OCI-LY7 (cell line): ENCODE results near the gene SAE1. TPM values are rescaled to one million over a fixed set of nuclear protein-coding genes. Genes with fewer than 3 reads are reported as not detected.

Source experiments
- BruUV-seq: library from RNA; stranded (reverse); fragments of 400-500 nt; replicated peaks from 2 replicates; lab custom pipeline; 2021; lab: Mats Ljungman, UMichigan
- CTCF ChIA-PET: fragments of 300-600 bp; sonication (Branson Sonifier 250); formaldehyde crosslinking; loops from one replicate; lab custom pipeline; 2022; ENCODE audit warnings: antibody characterized with exemption; ENCODE audit not compliant: unreplicated experiment; lab: Charles Lee
- POLR2A ChIA-PET: fragments of 300-600 bp; sonication (Branson Sonifier 250); formaldehyde crosslinking; loops from one replicate; lab custom pipeline; 2022; ENCODE audit warnings: antibody characterized with exemption; lab: Charles Lee
- DNase-seq: peaks from one replicate; pipeline ENCODE4 v3.0.0-alpha.2; 2015; ENCODE audit warnings: low spot score
- H2AFZ ChIP-seq: fragments of 200-600 bp; sonication (generic), shearing (Covaris generic); 2 replicates; pipeline ENCODE4 v1.6.1; 2014; ENCODE audit warnings: mild to moderate bottlenecking, antibody characterized with exemption, low read length, moderate library complexity
- H3K27ac ChIP-seq: fragments of 200-600 bp; sonication (generic); 2 replicates; pipeline ENCODE4 v1.5.1; 2014; ENCODE audit warnings: mixed run types, low read depth, mild to moderate bottlenecking, moderate library complexity, low read length, inconsistent platforms; ENCODE audit not compliant: poor library complexity, severe bottlenecking
- H3K36me3 ChIP-seq: fragments of 200-600 bp; sonication (generic); 2 replicates; pipeline ENCODE4 v1.6.1; 2014; ENCODE audit warnings: mild to moderate bottlenecking, antibody characterized with exemption, low read length, moderate library complexity, mixed read lengths; ENCODE audit not compliant: insufficient read depth
- H3K4me1 ChIP-seq: fragments of 200-600 bp; sonication (generic); 2 replicates; pipeline ENCODE4 v1.5.1; 2014; ENCODE audit warnings: mild to moderate bottlenecking, low read length; ENCODE audit not compliant: insufficient read depth, poor library complexity, severe bottlenecking
- H3K4me2 ChIP-seq: fragments of 200-600 bp; sonication (generic); 2 replicates; pipeline ENCODE4 v1.6.1; 2014; ENCODE audit warnings: mild to moderate bottlenecking, low read length
- H3K4me3 ChIP-seq: fragments of 200-600 bp; sonication (generic); 2 replicates; pipeline ENCODE4 v1.5.1; 2014; ENCODE audit warnings: mild to moderate bottlenecking, low read depth, low read length; ENCODE audit not compliant: poor library complexity, severe bottlenecking
- H3K79me2 ChIP-seq: fragments of 200-600 bp; sonication (generic); 2 replicates; pipeline ENCODE4 v1.6.1; 2016; ENCODE audit warnings: low read depth, mild to moderate bottlenecking, low read length, moderate library complexity, mixed read lengths; ENCODE audit not compliant: insufficient read depth
- H3K9me2 ChIP-seq: fragments of 200-600 bp; sonication (generic); 2 replicates; pipeline ENCODE4 v1.6.1; 2016; ENCODE audit warnings: mild to moderate bottlenecking, low read length, mixed read lengths; ENCODE audit not compliant: insufficient read depth
- H3K9me3 ChIP-seq: fragments of 200-600 bp; sonication (generic); 2 replicates; pipeline ENCODE4 v1.6.1; 2014; ENCODE audit warnings: mild to moderate bottlenecking, mixed run types, low read length, mixed read lengths
- H4K20me1 ChIP-seq: fragments of 200-600 bp; sonication (generic); 2 replicates; pipeline ENCODE4 v1.6.1; 2014; ENCODE audit warnings: mild to moderate bottlenecking, antibody characterized with exemption, low read length, moderate library complexity, mixed read lengths; ENCODE audit not compliant: insufficient read depth
- EZH2phosphoT487 ChIP-seq: fragments of 200-600 bp; sonication (generic); IDR thresholded peaks from 2 replicates; pipeline ENCODE4 v1.6.1; 2018; ENCODE audit warnings: low read depth, borderline replicate concordance, mild to moderate bottlenecking, mixed run types, antibody characterized with exemption, low read length, moderate library complexity, mixed read lengths
- intact Hi-C: fragments of 100-400 bp; cut with micrococcal nuclease; formaldehyde crosslinking; loops from one replicate; pipeline ENCODE4 v1.10.0; 2022; ENCODE audit not compliant: unreplicated experiment
- total RNA-seq, 2 experiments: library from RNA; depleted of rRNA in 1 of 2; stranded (reverse); fragments of >200 nt in 1 of 2; shearing (Covaris generic) in 1 of 2; gene quantifications; 2 replicates each; pipeline ENCODE4 v1.2.3, GENCODE V29; 2014 to 2022
- TF ChIP-seq, protein P1 (sequence below): fragments of 200-600 bp; sonication (generic); conservative IDR thresholded peaks from 2 replicates; pipeline ENCODE4 v1.5.1; 2014; ENCODE audit warnings: mild to moderate bottlenecking, antibody characterized with exemption, low read length, moderate library complexity, mixed read lengths

The SAE1 gene
- total RNA-seq, 2 experiments from 2014 or later = 144 to 165 TPM

DNA sequence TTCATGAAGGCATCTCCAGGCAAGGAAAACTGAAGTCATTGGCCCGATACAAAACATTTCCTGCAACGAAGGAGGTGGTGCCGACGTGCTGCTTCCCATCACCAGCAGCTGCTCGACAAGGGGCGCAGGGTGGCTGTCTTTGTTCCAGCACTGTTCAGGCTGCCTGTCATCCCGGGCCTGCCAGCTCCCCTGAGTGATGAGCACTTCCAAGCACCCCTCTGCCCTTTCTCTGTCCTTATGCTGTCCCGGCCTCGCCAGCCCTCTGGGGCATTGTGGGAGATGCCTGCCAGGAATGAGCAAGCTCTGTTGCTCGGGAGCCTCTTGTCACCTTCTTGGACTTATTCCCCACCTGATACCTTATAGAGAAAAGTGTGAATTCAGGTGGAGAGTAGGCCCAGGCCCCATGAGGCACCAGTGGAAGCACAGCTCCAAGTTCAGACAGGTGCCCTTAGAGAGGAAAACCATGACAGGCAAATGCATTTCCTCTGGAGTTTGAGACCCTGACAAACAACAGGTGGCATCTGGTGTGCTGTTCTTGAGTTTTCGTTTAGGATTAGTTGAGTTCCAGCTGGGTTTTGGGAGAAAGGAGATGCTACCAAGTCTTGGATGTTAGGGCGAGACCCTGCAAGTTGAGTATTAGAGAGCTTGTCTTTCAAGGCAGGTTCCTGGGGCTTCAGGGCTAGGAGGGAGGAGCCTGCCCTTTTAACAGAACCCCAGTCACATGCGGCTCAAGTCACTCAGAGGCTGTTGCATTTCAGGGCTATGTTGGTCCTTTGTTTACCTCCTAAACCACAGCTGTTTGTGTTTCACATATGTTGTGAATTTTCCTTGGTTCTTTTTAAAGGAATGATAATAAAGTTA lies 78.9 kb downstream of the SAE1 start:
- peaks cover 42% of the 10 kb centered on the region for H3K4me1 ChIP-seq
- no peak overlapping the region for H2AFZ ChIP-seq
- ChIA-PET CTCF (interaction anchor here (1.2 to 1.8 kb wide), 2 partner anchors 16 to 20 kb away, joined by 3 to 7 read pairs; no protein-coding TSS in a partner anchor), POLR2A (interaction anchor here (0.6 to 1.5 kb wide), 3 partner anchors 16 to 36 kb away, joined by 3 to 7 read pairs (median 7); no protein-coding TSS in a partner anchor)
- BruUV-seq = TSS peak; percentile 81
- no peaks in the 10 kb centered on the region for H4K20me1 ChIP-seq
- intact Hi-C loops = loop anchor here (1.0 kb wide), 2 partner anchors 17 to 35 kb away; no protein-coding TSS in a partner anchor
- H3K79me2 ChIP-seq = no peaks in the 10 kb centered on the region
- H3K4me2 ChIP-seq = peak overlapping the region; percentile 62
- no peaks in the 10 kb centered on the region for H3K9me2 ChIP-seq
- no peaks in the 10 kb centered on the region for H3K9me3 ChIP-seq
- TF ChIP-seq, protein P1, sequence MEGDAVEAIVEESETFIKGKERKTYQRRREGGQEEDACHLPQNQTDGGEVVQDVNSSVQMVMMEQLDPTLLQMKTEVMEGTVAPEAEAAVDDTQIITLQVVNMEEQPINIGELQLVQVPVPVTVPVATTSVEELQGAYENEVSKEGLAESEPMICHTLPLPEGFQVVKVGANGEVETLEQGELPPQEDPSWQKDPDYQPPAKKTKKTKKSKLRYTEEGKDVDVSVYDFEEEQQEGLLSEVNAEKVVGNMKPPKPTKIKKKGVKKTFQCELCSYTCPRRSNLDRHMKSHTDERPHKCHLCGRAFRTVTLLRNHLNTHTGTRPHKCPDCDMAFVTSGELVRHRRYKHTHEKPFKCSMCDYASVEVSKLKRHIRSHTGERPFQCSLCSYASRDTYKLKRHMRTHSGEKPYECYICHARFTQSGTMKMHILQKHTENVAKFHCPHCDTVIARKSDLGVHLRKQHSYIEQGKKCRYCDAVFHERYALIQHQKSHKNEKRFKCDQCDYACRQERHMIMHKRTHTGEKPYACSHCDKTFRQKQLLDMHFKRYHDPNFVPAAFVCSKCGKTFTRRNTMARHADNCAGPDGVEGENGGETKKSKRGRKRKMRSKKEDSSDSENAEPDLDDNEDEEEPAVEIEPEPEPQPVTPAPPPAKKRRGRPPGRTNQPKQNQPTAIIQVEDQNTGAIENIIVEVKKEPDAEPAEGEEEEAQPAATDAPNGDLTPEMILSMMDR = no peak
- no peak for TF ChIP-seq EZH2phosphoT487
- H3K27ac ChIP-seq = peak overlapping the region; percentile 74
- peak; percentile 42 for DNase-seq
- peaks cover 82% of the 10 kb centered on the region for H3K36me3 ChIP-seq
- H3K4me3 ChIP-seq = no peak overlapping the region

GRCh38 chr19:47210180-47210490 lies 79.5 kb downstream of the SAE1 start:
- Histone ChIP-seq H2AFZ (no peak overlapping the region), H3K4me2 (peak overlapping the region; percentile 62), H3K9me2 (no peaks in the 10 kb centered on the region), H3K36me3 (peaks cover 76% of the 10 kb centered on the region), H3K4me3 (peak overlapping the region; percentile 8), H3K4me1 (peaks cover 42% of the 10 kb centered on the region), H3K79me2 (no peaks in the 10 kb centered on the region), H4K20me1 (no peaks in the 10 kb centered on the region), H3K9me3 (no peaks in the 10 kb centered on the region), H3K27ac (peak overlapping the region; percentile 74)
- DNase-seq = no peak
- TF ChIP-seq EZH2phosphoT487 = no peak
- TF ChIP-seq, protein P1 = no peak
- intact Hi-C loops = loop anchor here (1.0 kb wide), 2 partner anchors 16 to 34 kb away; no protein-coding TSS in a partner anchor
- ChIA-PET CTCF (interaction anchor here (1.0 to 2.7 kb wide), 4 partner anchors 16 to 46 kb away, joined by 3 to 18 read pairs (median 6); partner anchors contain the start of gene CCDC9), POLR2A (interaction anchor here (1.0 to 3.2 kb wide), 3 partner anchors 16 to 36 kb away, joined by 5 to 13 read pairs (median 7); no protein-coding TSS in a partner anchor)
- no TSS peak for BruUV-seq
